NCI-H82 (cell line): ENCODE data around the gene NT5E.

Experiments used
- DNase-seq: peaks from one replicate; lab custom pipeline; 2025; lab: John Stamatoyannopoulos, UW

Gene NT5E

GRCh38 chr6:85460154-85460920 is 10.5 kb downstream of the NT5E start:
- no peak for DNase-seq

- no peak for DNase-seq
Observed at GRCh38 chr6:85460921-85461797, 11.3 kb downstream of the NT5E start.

GRCh38 chr6:85461798-85462170 is 11.9 kb downstream of the NT5E start:
- DNase-seq, result no peak

GRCh38 chr6:85462673-85463072 is 12.8 kb downstream of the NT5E start:
- no peak for DNase-seq

- no peak for DNase-seq
Observed at GRCh38 chr6:85463621-85464259, 13.9 kb downstream of the NT5E start.

GRCh38 chr6:85464260-85464644 is 14.4 kb downstream of the NT5E start:
- no peak for DNase-seq

- no peak for DNase-seq
Observed at GRCh38 chr6:85464722-85465150, 14.9 kb downstream of the NT5E start.

- no peak for DNase-seq
Observed at GRCh38 chr6:85465762-85466161, 15.9 kb downstream of the NT5E start.

- DNase-seq, result no peak
Observed at GRCh38 chr6:85468326-85468725, 18.4 kb downstream of the NT5E start.

- no peak for DNase-seq
Observed at GRCh38 chr6:85469276-85470022, 19.6 kb downstream of the NT5E start.

GRCh38 chr6:85470023-85470410 is 20.1 kb downstream of the NT5E start:
- DNase-seq, result no peak

- DNase-seq, result no peak
Observed at GRCh38 chr6:85472744-85473143, 22.9 kb downstream of the NT5E start.

- no peak for DNase-seq
Observed at GRCh38 chr6:85473748-85474147, 23.9 kb downstream of the NT5E start.

GRCh38 chr6:85476532-85476931 is 26.6 kb downstream of the NT5E start:
- no peak for DNase-seq

- no peak for DNase-seq
Observed at GRCh38 chr6:85479208-85479607, 29.3 kb downstream of the NT5E start.

GRCh38 chr6:85482206-85482904 is 32.5 kb downstream of the NT5E start:
- DNase-seq, result no peak

GRCh38 chr6:85482905-85483700 is 33.2 kb downstream of the NT5E start:
- DNase-seq, result peak; percentile 66

- peak; percentile 40 for DNase-seq
Observed at GRCh38 chr6:85483846-85484245, 34.0 kb downstream of the NT5E start.

GRCh38 chr6:85484948-85485347 is 35.1 kb downstream of the NT5E start:
- DNase-seq, result peak; percentile 27

GRCh38 chr6:85490516-85491248 is 40.8 kb downstream of the NT5E start:
- DNase-seq, result peak; percentile 3
